Ascending aorta (tissue), 2 donors: Measurements from ENCODE around the gene NLRP7. TPM values are rescaled to one million over a fixed set of nuclear protein-coding genes. Genes with fewer than 3 reads are reported as not detected.
"Not testable (repeated sequence)": the region's sequence is repeated elsewhere in the genome, so short reads cannot be mapped to it uniquely, and the experiment has no call there.

Experiments used
- DNase-seq, 2 donors: peaks; one replicate each; pipeline ENCODE4 v3.0.0-alpha.2; 2019; ENCODE audit warnings: low spot score in 2 of 2
- H3K27ac ChIP-seq, 2 donors: fragments of 200-600 bp; sonication (generic); one replicate each; pipeline ENCODE4 v1.5.1; 2016 to 2017; ENCODE audit warnings: mild to moderate bottlenecking in 1 of 2
- H3K27me3 ChIP-seq: fragments of 200-600 bp; sonication (generic); one replicate; pipeline ENCODE4 v1.5.1; 2017
- H3K36me3 ChIP-seq, 2 donors: fragments of 200-600 bp; sonication (generic); one replicate each; pipeline ENCODE4 v1.5.1; 2016
- H3K4me1 ChIP-seq, 2 donors: fragments of 200-600 bp; sonication (generic); one replicate each; pipeline ENCODE4 v1.5.1; 2016 to 2017; ENCODE audit warnings: mild to moderate bottlenecking in 1 of 2
- H3K4me3 ChIP-seq, 2 donors: fragments of 200-600 bp; sonication (generic); one replicate each; pipeline ENCODE4 v1.5.1; 2016 to 2017; ENCODE audit warnings: mild to moderate bottlenecking in 1 of 2
- H3K9me3 ChIP-seq, 2 donors: fragments of 200-600 bp; sonication (generic); one replicate each; pipeline ENCODE4 v1.5.1; 2016
- intact Hi-C: fragments of 100-400 bp; cut with DNase I; formaldehyde crosslinking; loops from one replicate; pipeline ENCODE4 v1.15.1; 2023
- total RNA-seq: library from RNA; depleted of rRNA; stranded (reverse); fragments of >200 nt; gene quantifications from one replicate; pipeline ENCODE4 v1.1.0, GENCODE V29; 2016
- TF ChIP-seq, protein P1 (sequence below), 3 experiments: fragments of 200-600 bp in 2 of 3; fragments of 450-650 bp in 1 of 3; sonication (generic) in 2 of 3; IDR thresholded peaks; one replicate each; pipeline ENCODE4 v1.5.1; 2016 to 2019; ENCODE audit warnings: antibody characterized with exemption in 3 of 3, mild to moderate bottlenecking in 1 of 3, moderate library complexity in 1 of 3

Gene NLRP7
- total RNA-seq, 1 donor from 2014 or later, result not detected

DNA sequence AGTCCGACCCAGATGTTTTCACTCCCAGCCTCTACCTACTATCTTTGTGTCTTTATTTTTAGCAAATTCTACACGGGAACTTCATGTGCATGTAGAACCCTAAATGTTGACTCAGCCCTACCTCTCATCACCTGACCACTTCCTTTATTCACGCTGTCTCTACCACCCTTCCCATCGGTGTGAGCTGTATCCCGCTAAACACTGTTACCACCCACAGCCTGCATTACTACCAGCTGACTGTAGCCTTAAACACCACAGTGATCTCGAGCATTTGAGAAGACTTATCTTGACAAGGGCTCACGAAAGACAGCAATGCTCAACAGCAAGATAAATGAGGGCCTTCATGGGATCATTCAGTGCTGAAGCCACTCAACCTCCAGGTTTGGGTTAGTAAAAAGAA is 26.2 kb downstream of the NLRP7 start:
- no peaks in the 10 kb centered on the region for H3K36me3 ChIP-seq
- no peak overlapping the region for H3K4me3 ChIP-seq
- intact Hi-C loops, result no loop called here
- TF ChIP-seq, protein P1, sequence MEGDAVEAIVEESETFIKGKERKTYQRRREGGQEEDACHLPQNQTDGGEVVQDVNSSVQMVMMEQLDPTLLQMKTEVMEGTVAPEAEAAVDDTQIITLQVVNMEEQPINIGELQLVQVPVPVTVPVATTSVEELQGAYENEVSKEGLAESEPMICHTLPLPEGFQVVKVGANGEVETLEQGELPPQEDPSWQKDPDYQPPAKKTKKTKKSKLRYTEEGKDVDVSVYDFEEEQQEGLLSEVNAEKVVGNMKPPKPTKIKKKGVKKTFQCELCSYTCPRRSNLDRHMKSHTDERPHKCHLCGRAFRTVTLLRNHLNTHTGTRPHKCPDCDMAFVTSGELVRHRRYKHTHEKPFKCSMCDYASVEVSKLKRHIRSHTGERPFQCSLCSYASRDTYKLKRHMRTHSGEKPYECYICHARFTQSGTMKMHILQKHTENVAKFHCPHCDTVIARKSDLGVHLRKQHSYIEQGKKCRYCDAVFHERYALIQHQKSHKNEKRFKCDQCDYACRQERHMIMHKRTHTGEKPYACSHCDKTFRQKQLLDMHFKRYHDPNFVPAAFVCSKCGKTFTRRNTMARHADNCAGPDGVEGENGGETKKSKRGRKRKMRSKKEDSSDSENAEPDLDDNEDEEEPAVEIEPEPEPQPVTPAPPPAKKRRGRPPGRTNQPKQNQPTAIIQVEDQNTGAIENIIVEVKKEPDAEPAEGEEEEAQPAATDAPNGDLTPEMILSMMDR (IDR thresholded peaks at IDR 0.05), result no peak
- no peak for DNase-seq
- no peak overlapping the region for H3K27ac ChIP-seq
- H3K4me1 ChIP-seq, result no peaks in the 10 kb centered on the region
- H3K27me3 ChIP-seq, result no peaks in the 10 kb centered on the region
- H3K9me3 ChIP-seq, result no peaks in the 10 kb centered on the region

DNA sequence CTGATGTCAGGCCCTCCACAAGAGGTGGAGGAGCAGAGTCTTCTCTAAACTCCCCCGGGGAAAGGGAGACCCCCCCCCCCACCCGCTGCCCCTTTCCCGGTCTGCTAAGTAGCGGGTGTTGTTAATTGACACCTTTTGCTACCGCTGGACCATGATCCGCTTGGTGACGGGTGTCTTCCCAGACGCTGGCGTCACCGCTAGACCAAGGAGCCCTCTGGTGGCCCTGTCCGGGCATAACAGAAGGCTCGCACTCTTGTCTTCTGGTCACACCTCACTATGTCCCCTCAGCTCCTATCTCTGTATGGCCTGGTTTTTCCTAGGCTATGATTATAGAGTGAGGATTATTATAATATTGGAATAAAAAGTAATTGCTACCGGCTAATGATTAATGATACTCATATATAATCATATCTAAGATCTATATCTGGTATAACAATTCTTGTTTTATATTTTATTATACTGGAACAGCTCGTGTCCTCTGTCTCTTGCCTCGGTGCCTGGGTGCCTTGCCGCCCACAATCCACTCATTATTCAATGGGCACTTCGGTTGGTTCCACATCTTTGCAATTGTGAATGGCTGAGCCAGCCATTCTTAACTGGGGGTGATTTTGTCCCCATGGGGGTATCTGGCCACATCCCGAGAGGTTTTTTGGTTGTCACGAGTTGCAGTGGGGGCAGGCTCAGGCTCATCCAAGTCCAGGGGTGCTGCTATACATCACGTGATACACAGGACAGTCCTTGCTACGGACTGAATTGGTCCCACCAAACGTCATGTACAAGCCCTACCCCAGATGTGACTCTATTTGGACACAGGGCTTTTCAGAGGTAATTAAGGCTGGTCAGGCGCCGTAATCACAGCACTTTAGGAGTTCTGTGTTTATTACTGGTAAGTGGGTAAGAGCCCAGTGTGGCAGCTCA is 27.4 kb downstream of the NLRP7 start:
- intact Hi-C loops, H3K4me1 ChIP-seq, H3K27ac ChIP-seq, H3K9me3 ChIP-seq, H3K36me3 ChIP-seq, H3K27me3 ChIP-seq, DNase-seq, H3K4me3 ChIP-seq: not testable (repeated sequence)
- TF ChIP-seq, protein P1 (IDR thresholded peaks at IDR 0.05), result peak in 1 of 3 experiments; percentile 8

DNA sequence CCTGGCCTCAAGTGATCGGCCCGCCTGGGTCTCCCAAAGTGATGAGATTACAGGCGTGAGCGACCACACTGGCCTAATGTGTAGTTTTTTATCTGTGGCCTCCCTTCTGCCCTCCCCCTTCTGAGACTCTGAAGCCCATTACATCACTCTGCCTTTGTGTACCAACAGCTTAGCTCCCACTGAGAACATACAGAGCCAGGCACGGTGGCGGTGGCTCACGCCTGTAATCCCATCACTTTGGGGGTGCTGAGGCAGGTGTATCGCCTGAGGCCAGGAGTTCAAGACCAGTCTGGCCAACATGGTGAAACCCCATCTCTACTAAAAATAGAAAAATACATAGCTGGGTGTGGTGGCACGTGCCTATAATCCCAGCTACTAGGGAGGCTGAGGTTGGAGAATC is 28.8 kb downstream of the NLRP7 start:
- no peak for DNase-seq
- TF ChIP-seq, protein P1 (IDR thresholded peaks at IDR 0.05), result no peak
- Histone ChIP-seq H3K27ac (no peak overlapping the region), H3K9me3 (no peaks in the 10 kb centered on the region), H3K27me3 (no peaks in the 10 kb centered on the region), H3K36me3 (no peaks in the 10 kb centered on the region), H3K4me1 (no peaks in the 10 kb centered on the region), H3K4me3 (no peak overlapping the region)
- intact Hi-C loops, result no loop called here

DNA sequence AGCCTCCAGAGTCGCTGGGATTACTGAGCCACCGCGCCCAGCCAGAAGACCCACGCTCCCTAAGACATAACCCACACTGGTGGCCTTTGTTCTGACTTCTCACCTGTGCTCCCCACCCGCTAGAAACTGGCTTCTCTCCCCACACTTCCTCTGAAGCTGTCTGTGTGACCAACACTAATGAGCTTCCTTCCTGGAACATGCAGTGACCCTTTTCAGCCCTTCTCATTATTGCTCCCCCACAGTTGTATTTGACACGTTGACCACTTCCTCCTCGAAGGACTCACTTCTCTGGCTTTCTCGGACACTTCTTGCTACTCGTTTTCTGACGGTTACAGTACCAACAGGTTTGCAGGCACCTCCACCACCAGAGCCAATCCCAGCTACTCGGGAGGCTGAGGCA is 30.5 kb downstream of the NLRP7 start:
- no peaks in the 10 kb centered on the region for H3K36me3 ChIP-seq
- no peak for DNase-seq

DNA sequence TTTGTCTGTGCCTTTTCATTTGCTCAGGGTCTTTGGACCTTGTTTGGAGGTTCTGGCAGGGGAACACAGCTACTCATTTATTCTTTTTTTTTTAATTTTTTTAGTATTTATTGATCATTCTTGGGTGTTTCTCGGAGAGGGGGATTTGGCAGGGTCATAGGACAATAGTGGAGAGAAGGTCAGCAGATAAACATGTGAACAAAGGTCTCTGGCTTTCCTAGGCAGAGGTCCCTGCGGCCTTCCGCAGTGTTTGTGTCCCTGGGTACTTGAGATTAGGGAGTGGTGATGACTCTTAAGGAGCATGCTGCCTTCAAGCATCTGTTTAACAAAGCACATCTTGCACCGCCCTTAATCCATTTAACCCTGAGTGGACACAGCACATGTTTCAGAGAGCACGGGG is 39.4 kb downstream of the NLRP7 start:
- H3K27me3 ChIP-seq, DNase-seq, H3K27ac ChIP-seq, H3K4me3 ChIP-seq, H3K9me3 ChIP-seq, intact Hi-C loops, H3K36me3 ChIP-seq, H3K4me1 ChIP-seq: not testable (repeated sequence)

More for the DNA sequence above, 30.5 kb downstream of the NLRP7 start:
- Histone ChIP-seq H3K4me3 (no peak overlapping the region), H3K27ac (no peak overlapping the region), H3K4me1 (no peaks in the 10 kb centered on the region), H3K27me3 (no peaks in the 10 kb centered on the region), H3K9me3 (no peaks in the 10 kb centered on the region)
- intact Hi-C loops, result no loop called here
- TF ChIP-seq, protein P1 (IDR thresholded peaks at IDR 0.05), result no peak

DNA sequence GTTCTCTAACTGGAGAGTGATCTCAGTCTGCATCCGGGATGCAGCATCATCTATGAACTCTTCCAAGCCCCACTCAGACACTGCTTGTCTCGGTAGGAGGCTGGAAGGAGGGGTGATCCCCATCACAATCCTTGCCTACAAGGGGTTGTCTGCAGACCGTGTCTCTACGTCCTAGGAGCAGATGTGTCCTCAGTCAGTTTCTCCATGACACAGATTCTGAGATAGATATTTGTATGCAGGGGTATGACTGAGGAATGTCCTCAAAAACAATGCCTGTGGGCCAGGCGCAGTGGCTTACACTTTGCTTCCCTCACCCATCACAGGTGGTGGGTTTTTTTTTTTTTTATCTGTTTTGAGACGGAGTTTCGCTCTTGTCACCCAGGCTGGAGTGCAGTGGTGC is 40.5 kb downstream of the NLRP7 start:
- DNase-seq, result no peak
- H3K27ac ChIP-seq, result no peak overlapping the region
- H3K4me3 ChIP-seq, result no peak overlapping the region
- no peaks in the 10 kb centered on the region for H3K36me3 ChIP-seq
- intact Hi-C loops, result no loop called here
- TF ChIP-seq, protein P1 (IDR thresholded peaks at IDR 0.05), result no peak
- H3K4me1 ChIP-seq, result no peaks in the 10 kb centered on the region
- no peaks in the 10 kb centered on the region for H3K27me3 ChIP-seq
- H3K9me3 ChIP-seq, result no peaks in the 10 kb centered on the region
